SK-N-SH treated with all-trans-retinoic acid at 6 μM for 48 hours (cell line): ENCODE measurements around the gene VPS50.

ENCODE experiments used
- ATAC-seq: fragments of 200-7000 bp; cut with Tn5 transposase; 3 replicates; pipeline ENCODE4 v1.9.1; 2020; ENCODE audit warnings: mild to moderate bottlenecking, moderate library complexity
- ARNTL ChIP-seq: fragments of 450-650 bp; formaldehyde crosslinking; IDR thresholded peaks from 2 replicates; pipeline ENCODE4 v1.5.0; 2020; ENCODE audit warnings: low read depth, mild to moderate bottlenecking, moderate library complexity, borderline replicate concordance
- BACH2 ChIP-seq: fragments of 250-450 bp; sonication (Bioruptor Pico); IDR thresholded peaks from 2 replicates; pipeline ENCODE4 v1.9.0; 2021; ENCODE audit warnings: mild to moderate bottlenecking, borderline replicate concordance
- CSDC2 ChIP-seq: fragments of 250-450 bp; sonication (Bioruptor Pico); IDR thresholded peaks from 2 replicates; pipeline ENCODE4 v1.5.0; 2020; ENCODE audit warnings: mild to moderate bottlenecking, moderate library complexity
- ESRRG ChIP-seq: fragments of 250-450 bp; sonication (Bioruptor Pico); IDR thresholded peaks from 2 replicates; pipeline ENCODE4 v1.6.1; 2021; ENCODE audit warnings: mild to moderate bottlenecking
- GLIS3 ChIP-seq: fragments of 250-450 bp; sonication (Bioruptor Pico); IDR thresholded peaks from 2 replicates; pipeline ENCODE4 v1.5.0; 2020; ENCODE audit warnings: mild to moderate bottlenecking, moderate library complexity
- ISL1 ChIP-seq: fragments of 250-450 bp; sonication (Bioruptor Pico); IDR thresholded peaks from 2 replicates; pipeline ENCODE4 v2.1.2; 2022; ENCODE audit warnings: mild to moderate bottlenecking, moderate library complexity
- OSR1 ChIP-seq: fragments of 250-450 bp; sonication (Bioruptor Pico); IDR thresholded peaks from 2 replicates; pipeline ENCODE4 v1.8.0; 2022; ENCODE audit warnings: moderate library complexity, mild to moderate bottlenecking, inconsistent platforms
- PPARA ChIP-seq: fragments of 250-450 bp; sonication (Bioruptor Pico); IDR thresholded peaks from 2 replicates; pipeline ENCODE4 v1.5.0; 2020; ENCODE audit warnings: mild to moderate bottlenecking, borderline replicate concordance
- RARB ChIP-seq: fragments of 250-450 bp; sonication (Bioruptor Pico); IDR thresholded peaks from 2 replicates; pipeline ENCODE4 v1.8.0; 2021; ENCODE audit warnings: mild to moderate bottlenecking, moderate library complexity
- SNAI2 ChIP-seq: fragments of 250-450 bp; sonication (Bioruptor Pico); IDR thresholded peaks from 2 replicates; pipeline ENCODE4 v1.5.0; 2020; ENCODE audit warnings: mild to moderate bottlenecking, moderate library complexity
- TCF4 ChIP-seq: fragments of 250-450 bp; sonication (Bioruptor Pico); IDR thresholded peaks from 2 replicates; pipeline ENCODE4 v1.8.0; 2021; ENCODE audit warnings: mild to moderate bottlenecking, moderate library complexity, borderline replicate concordance
- ZC3H10 ChIP-seq: fragments of 250-450 bp; sonication (Bioruptor Pico); IDR thresholded peaks from 2 replicates; pipeline ENCODE4 v1.5.1; 2021; ENCODE audit warnings: mild to moderate bottlenecking, moderate library complexity
- ZFP3 ChIP-seq: fragments of 250-450 bp; sonication (Bioruptor Pico); IDR thresholded peaks from 2 replicates; pipeline ENCODE4 v1.5.0; 2020; ENCODE audit warnings: mild to moderate bottlenecking, moderate library complexity
- ZFP30 ChIP-seq: fragments of 450-650 bp; formaldehyde crosslinking; IDR thresholded peaks from 2 replicates; pipeline ENCODE4 v1.5.0; 2022; ENCODE audit warnings: mild to moderate bottlenecking, moderate library complexity
- ZNF565 ChIP-seq: fragments of 450-650 bp; formaldehyde crosslinking; conservative IDR thresholded peaks from 2 replicates; pipeline ENCODE4 v1.5.0; 2020; ENCODE audit warnings: low read depth, mild to moderate bottlenecking, moderate library complexity
- ZNF70 ChIP-seq: fragments of 450-650 bp; formaldehyde crosslinking; IDR thresholded peaks from 2 replicates; pipeline ENCODE4 v1.5.0; 2020; ENCODE audit warnings: mild to moderate bottlenecking, moderate library complexity
- ZNF8 ChIP-seq: fragments of 450-650 bp; formaldehyde crosslinking; IDR thresholded peaks from 2 replicates; pipeline ENCODE4 v1.5.0; 2020; ENCODE audit warnings: mild to moderate bottlenecking, moderate library complexity
- TF ChIP-seq, protein P1 (sequence below): fragments of 250-450 bp; sonication (Bioruptor Pico); IDR thresholded peaks from 2 replicates; pipeline ENCODE4 v1.8.0; 2021; ENCODE audit warnings: low read depth, mild to moderate bottlenecking, moderate library complexity, borderline replicate concordance
- TF ChIP-seq, protein P2 (sequence below): fragments of 250-450 bp; sonication (Bioruptor Pico); IDR thresholded peaks from 2 replicates; pipeline ENCODE4 v1.8.0; 2020; ENCODE audit warnings: mild to moderate bottlenecking, moderate library complexity, borderline replicate concordance
- TF ChIP-seq, protein P3 (sequence below): fragments of 250-450 bp; sonication (Bioruptor Pico); IDR thresholded peaks from 2 replicates; pipeline ENCODE4 v1.5.1; 2020; ENCODE audit warnings: low read depth, mild to moderate bottlenecking, moderate library complexity
- TF ChIP-seq, protein P4 (sequence below): fragments of 250-450 bp; sonication (Bioruptor Pico); IDR thresholded peaks from 2 replicates; pipeline ENCODE4 v1.5.1; 2021; ENCODE audit warnings: mild to moderate bottlenecking, moderate library complexity
- TF ChIP-seq, protein P5 (sequence below): fragments of 250-450 bp; sonication (Bioruptor Pico); IDR thresholded peaks from 2 replicates; pipeline ENCODE4 v1.5.0; 2020; ENCODE audit warnings: mild to moderate bottlenecking, moderate library complexity

Gene VPS50

DNA sequence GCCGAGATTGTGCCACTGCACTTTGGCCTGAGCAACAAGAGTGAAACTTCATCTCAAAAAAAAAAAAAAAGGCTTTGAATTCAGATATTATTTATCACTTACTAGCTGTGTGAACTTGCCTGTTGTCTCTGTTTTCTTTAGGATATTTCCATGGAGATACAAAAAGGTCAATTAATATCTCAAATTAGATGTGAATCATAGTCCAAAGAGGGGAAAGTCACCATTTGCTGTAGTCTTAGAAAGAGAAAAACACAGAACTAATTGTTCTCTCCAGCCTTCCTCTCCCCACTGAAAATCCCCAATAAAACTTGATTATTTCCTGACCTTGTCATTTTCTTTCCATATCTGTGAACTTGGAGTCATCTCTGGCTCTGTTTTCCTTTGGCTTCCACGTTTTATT is 27.1 kb upstream of the VPS50 start:
- TF ChIP-seq ZFP3 (CRISPR knock-in tag) (no peak), ZNF8 (CRISPR knock-in tag) (no peak), ISL1 (no peak), BACH2 (CRISPR knock-in tag) (no peak), SNAI2 (no peak), ESRRG (CRISPR knock-in tag) (no peak), TCF4 (CRISPR knock-in tag) (no peak)
- TF ChIP-seq, protein P1, sequence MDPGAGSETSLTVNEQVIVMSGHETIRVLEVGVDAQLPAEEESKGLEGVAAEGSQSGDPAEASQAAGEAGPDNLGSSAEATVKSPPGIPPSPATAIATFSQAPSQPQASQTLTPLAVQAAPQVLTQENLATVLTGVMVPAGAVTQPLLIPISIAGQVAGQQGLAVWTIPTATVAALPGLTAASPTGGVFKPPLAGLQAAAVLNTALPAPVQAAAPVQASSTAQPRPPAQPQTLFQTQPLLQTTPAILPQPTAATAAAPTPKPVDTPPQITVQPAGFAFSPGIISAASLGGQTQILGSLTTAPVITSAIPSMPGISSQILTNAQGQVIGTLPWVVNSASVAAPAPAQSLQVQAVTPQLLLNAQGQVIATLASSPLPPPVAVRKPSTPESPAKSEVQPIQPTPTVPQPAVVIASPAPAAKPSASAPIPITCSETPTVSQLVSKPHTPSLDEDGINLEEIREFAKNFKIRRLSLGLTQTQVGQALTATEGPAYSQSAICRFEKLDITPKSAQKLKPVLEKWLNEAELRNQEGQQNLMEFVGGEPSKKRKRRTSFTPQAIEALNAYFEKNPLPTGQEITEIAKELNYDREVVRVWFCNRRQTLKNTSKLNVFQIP, result no peak
- TF ChIP-seq, protein P2, sequence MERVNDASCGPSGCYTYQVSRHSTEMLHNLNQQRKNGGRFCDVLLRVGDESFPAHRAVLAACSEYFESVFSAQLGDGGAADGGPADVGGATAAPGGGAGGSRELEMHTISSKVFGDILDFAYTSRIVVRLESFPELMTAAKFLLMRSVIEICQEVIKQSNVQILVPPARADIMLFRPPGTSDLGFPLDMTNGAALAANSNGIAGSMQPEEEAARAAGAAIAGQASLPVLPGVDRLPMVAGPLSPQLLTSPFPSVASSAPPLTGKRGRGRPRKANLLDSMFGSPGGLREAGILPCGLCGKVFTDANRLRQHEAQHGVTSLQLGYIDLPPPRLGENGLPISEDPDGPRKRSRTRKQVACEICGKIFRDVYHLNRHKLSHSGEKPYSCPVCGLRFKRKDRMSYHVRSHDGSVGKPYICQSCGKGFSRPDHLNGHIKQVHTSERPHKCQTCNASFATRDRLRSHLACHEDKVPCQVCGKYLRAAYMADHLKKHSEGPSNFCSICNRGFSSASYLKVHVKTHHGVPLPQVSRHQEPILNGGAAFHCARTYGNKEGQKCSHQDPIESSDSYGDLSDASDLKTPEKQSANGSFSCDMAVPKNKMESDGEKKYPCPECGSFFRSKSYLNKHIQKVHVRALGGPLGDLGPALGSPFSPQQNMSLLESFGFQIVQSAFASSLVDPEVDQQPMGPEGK (CRISPR knock-in tag), result no peak
- ATAC-seq, result no peak

DNA sequence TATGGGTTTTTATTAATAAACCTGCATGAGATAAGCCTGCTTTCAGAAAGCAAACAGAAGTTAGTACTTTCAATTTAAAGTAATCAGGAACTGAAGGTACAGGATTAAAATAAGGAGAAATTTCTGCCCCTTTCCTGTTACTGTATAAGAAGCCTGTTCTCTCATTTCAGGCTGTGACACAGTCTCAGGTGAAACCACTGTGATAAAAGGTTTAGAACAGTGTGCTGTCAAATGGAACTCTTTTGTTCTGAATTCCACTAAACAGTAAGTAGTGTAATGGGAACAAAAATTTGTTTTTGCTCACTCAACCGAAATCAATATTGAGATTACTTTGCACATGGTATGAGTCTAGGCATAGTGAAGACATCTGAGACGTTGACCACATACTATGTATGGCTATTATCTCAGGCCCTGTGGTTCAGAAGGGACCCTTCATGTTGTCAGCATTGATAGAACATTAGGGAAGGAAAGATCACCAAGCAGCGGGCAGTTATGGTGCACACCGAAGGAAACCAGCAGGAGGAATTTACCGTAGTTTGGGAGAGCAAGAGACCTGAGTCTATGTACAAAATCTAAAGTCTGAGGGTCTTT is 20.8 kb upstream of the VPS50 start:
- TF ChIP-seq CSDC2 (CRISPR knock-in tag) (no peak), ZNF565 (no peak), GLIS3 (CRISPR knock-in tag) (no peak), ZNF8 (CRISPR knock-in tag) (no peak), ARNTL (CRISPR knock-in tag) (no peak), ZFP30 (CRISPR knock-in tag) (no peak), TCF4 (CRISPR knock-in tag) (no peak), OSR1 (CRISPR knock-in tag) (no peak), ZFP3 (CRISPR knock-in tag) (no peak), BACH2 (CRISPR knock-in tag) (no peak), ISL1 (no peak), ZNF70 (CRISPR knock-in tag) (no peak), PPARA (CRISPR knock-in tag) (no peak)
- TF ChIP-seq, protein P3, sequence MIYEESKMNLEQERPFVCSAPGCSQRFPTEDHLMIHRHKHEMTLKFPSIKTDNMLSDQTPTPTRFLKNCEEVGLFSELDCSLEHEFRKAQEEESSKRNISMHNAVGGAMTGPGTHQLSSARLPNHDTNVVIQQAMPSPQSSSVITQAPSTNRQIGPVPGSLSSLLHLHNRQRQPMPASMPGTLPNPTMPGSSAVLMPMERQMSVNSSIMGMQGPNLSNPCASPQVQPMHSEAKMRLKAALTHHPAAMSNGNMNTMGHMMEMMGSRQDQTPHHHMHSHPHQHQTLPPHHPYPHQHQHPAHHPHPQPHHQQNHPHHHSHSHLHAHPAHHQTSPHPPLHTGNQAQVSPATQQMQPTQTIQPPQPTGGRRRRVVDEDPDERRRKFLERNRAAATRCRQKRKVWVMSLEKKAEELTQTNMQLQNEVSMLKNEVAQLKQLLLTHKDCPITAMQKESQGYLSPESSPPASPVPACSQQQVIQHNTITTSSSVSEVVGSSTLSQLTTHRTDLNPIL (CRISPR knock-in tag), result no peak
- TF ChIP-seq, protein P4, sequence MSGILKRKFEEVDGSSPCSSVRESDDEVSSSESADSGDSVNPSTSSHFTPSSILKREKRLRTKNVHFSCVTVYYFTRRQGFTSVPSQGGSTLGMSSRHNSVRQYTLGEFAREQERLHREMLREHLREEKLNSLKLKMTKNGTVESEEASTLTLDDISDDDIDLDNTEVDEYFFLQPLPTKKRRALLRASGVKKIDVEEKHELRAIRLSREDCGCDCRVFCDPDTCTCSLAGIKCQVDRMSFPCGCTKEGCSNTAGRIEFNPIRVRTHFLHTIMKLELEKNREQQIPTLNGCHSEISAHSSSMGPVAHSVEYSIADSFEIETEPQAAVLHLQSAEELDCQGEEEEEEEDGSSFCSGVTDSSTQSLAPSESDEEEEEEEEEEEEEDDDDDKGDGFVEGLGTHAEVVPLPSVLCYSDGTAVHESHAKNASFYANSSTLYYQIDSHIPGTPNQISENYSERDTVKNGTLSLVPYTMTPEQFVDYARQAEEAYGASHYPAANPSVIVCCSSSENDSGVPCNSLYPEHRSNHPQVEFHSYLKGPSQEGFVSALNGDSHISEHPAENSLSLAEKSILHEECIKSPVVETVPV (CRISPR knock-in tag), result no peak
- TF ChIP-seq, protein P1, result no peak
- no peak for ATAC-seq

DNA sequence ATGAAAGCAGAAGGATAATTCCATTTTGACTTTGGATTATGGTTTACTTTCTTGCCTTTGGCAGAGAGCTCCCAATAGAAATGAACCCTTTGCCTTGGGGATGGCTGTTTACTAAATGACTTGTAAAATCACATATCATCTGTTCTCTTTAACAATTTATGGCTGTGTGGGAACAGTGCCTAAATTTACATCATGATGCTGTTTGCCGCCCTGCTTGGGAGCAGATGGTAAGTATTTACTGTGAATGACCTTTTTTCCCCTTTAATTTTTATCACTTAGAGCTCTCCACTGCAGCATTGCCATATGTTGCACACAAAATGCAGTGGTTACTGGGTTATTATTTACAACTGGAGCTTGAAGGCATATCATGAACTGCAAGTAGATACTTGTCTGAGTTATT is 19.3 kb upstream of the VPS50 start:
- no peak for TF ChIP-seq ZC3H10
- no peak for TF ChIP-seq RARB (CRISPR knock-in tag)
- TF ChIP-seq, protein P4 (CRISPR knock-in tag), result no peak
- TF ChIP-seq PPARA (CRISPR knock-in tag), result no peak
- TF ChIP-seq, protein P2 (CRISPR knock-in tag), result no peak
- TF ChIP-seq, protein P5, sequence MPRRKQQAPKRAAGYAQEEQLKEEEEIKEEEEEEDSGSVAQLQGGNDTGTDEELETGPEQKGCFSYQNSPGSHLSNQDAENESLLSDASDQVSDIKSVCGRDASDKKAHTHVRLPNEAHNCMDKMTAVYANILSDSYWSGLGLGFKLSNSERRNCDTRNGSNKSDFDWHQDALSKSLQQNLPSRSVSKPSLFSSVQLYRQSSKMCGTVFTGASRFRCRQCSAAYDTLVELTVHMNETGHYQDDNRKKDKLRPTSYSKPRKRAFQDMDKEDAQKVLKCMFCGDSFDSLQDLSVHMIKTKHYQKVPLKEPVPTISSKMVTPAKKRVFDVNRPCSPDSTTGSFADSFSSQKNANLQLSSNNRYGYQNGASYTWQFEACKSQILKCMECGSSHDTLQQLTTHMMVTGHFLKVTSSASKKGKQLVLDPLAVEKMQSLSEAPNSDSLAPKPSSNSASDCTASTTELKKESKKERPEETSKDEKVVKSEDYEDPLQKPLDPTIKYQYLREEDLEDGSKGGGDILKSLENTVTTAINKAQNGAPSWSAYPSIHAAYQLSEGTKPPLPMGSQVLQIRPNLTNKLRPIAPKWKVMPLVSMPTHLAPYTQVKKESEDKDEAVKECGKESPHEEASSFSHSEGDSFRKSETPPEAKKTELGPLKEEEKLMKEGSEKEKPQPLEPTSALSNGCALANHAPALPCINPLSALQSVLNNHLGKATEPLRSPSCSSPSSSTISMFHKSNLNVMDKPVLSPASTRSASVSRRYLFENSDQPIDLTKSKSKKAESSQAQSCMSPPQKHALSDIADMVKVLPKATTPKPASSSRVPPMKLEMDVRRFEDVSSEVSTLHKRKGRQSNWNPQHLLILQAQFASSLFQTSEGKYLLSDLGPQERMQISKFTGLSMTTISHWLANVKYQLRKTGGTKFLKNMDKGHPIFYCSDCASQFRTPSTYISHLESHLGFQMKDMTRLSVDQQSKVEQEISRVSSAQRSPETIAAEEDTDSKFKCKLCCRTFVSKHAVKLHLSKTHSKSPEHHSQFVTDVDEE, result no peak
- TF ChIP-seq OSR1 (CRISPR knock-in tag), result no peak
- TF ChIP-seq, protein P3 (CRISPR knock-in tag), result no peak
- no peak for ATAC-seq
